NCI-H748 (cell line): Measurements from ENCODE around the gene OTOG.

Experiments
- DNase-seq: peaks from one replicate; lab custom pipeline; 2025; ENCODE audit not compliant: unreplicated experiment; lab: John Stamatoyannopoulos, UW

OTOG gene

DNA sequence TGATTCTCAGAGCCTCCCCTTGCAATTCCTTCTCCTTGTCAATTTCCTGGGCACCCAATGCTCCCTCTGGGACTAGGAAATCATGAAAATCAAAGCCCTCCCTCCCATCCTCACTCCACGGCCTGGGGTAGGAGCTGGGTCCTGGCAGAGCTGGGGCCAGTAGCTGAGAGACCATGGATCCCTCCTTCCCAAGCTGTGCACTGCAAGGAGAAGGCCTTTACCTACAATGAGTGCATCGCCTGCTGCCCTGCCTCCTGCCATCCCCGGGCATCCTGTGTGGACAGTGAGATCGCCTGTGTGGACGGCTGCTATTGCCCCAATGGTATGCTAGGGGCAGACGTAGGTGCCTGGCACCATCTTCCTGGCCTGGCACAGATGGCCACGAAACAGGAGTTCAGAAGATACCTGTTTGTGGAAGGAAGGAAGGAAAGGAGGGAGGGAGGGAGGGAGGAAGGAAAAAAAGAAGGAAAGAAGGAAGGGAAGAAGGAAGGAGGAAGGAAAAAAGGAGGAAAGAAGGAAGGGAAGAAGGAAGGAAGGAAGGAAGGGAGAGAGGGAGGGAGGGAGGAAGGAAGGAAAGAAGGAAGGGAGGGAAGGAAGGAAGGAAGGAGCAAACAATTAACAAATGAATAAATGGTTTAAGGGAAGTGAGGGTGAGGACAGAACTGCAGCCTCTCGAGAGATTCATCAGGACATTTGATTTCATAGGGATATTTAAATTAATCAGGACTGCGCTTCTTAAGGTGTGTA lies 12.5 kb downstream of the OTOG start:
- DNase-seq: no peak

DNA sequence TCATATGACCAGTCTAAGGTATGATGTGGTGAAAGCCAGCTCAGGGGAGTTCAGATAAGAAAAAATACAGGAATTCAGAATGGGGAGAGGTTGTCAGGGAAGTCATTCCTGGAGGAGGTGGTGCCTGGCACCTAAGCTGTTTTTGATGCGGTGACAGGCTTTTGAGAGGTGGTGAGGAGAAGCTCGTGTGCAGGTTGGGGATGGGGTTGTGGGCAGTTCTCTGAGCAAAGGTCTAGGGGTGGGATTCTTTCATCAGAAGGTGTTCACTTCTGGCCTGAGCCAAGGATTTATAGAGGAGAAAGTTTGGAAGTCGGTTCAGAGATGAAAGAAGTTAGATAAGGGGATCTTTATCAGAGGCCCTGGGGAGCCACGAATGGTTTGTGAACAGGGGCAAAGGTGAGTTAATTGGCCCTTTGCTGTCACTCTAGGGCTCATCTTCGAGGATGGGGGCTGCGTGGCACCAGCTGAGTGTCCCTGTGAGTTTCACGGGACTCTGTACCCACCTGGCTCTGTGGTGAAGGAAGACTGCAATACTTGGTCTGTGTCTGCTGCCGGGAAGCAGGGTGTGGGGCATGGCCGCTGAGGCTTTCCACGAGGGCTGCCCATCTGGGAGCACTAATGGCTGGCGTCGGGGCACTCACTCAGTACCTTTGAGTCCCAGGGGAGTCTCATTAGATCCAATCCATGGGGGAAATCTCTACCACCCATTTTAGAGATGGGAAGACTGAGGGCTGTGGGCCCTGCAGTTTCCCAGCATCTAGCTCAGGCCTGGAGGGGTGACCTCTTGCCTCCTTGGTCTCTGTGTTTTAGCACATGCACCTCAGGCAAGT lies 13.4 kb downstream of the OTOG start:
- no peak for DNase-seq

GRCh38 chr11:17561111-17561415 lies 14.0 kb downstream of the OTOG start:
- no peak for DNase-seq

- no peak for DNase-seq
Measured at GRCh38 chr11:17561526-17561925, 14.5 kb downstream of the OTOG start.

GRCh38 chr11:17563231-17563646 lies 16.2 kb downstream of the OTOG start:
- no peak for DNase-seq

DNA sequence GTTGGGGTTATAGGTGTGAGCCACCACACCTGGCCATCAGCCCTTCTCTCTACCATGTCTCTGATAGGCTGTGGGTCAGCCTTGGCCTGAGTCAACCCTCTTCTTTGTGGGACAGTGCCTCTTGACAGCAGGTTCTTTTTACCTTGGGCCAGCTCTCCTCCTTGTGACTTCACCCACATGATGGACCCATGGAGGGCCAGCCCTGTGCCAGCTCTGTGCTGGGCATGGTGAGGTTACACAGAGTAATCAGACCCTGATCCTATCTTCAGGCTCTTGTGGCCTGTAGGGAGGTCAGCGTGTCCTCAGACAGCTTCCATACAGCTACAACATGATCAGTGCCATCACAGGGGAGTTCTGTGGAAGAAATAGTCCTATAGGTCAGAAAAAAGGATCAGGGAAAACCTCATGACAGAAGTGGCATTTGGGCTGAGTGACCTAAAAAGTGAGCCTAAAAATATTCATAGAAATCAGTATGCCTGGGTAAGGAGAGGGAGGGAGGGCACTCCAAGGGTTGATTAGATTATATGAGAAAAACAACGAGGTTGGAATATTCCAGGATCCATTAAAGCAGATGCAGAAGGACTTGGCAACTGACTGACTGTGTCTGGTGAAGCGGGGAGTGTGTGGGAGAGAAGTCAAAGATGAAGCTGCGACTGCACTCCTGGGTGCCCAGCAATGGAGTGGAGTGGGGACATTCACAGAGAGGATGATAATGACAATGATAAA lies 17.1 kb downstream of the OTOG start:
- no peak for DNase-seq

DNA sequence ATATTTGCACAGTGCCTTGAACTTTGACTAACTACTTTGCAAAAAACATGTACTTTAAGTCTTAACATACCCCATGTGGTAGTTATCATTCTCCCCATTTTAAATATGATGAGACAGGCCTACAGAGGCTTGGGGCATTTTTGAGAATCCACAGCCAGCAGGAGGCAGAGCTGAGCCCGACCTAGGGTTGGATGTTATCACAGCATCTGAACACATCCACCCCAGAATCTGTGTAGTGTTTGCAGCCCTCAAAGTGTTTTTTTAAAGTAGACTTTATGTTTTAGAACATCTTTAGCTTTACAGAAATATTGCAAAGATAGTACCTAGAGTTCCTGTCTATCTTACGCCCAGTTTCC lies 17.6 kb downstream of the OTOG start:
- no peak for DNase-seq

DNA sequence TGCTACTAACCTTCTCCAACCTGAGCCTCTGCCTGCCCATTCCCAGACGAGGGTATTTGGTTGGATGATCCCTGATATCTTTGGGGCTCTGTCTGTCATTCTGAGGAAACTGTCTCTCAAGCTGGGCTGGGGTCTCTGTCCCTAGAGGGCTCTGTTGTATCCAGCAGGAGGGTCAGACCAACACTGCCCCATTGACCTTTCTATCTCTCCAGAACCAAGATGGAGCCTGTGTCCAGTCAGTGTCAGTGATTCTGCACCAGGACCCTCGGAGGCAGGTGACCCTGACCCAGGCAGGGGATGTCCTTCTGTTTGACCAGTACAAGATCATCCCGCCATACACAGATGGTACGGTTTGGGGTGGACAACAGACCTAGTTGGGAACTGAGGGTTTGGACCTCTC lies 21.9 kb downstream of the OTOG start:
- DNase-seq: no peak

DNA sequence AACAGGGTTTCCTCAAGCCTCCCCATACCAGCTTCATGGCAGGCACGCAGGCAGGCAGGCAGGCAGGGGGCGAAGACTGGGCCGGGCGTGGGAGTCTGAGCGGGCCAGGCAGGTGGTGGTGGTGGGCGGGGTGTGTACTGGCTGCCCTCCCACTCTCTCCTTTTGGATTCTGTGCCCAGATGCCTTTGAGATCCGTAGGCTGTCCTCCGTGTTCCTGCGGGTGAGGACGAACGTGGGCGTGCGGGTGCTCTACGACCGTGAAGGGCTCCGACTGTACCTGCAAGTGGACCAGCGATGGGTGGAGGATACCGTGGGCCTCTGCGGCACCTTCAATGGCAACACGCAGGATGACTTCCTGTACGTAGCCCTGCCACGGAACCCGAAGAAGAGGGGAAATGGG lies 23.0 kb downstream of the OTOG start:
- no peak for DNase-seq

- no peak for DNase-seq
Measured at GRCh38 chr11:17571431-17572358, 24.6 kb downstream of the OTOG start.

- no peak for DNase-seq
Measured at GRCh38 chr11:17572359-17572690, 25.3 kb downstream of the OTOG start.

DNA sequence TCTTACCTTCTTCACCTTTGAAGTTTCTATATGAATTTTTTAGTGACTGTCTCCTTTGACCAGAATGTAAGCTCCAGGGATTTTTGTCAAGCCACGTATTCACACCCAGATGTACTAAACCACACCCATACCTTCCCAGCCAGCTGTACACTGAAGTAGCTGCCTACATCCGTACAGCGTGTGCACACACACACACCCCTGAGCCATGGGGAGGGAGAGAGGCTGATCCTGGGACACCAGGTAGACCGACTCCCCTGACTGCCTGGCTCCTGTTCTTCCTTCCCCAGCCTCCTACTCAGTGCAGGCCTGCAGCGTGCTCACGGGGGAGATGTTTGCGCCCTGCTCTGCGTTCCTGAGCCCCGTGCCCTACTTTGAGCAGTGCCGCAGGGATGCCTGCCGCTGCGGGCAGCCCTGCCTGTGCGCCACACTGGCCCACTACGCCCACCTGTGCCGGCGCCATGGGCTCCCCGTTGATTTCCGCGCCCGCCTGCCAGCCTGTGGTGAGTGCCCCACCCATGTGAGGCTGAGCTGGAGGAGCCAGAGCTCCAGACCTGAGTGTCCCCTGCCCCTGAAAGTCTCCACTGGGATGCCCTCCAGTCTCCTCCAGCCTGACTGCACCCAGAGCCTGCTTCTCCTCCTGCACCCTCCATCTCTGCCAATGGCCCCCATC lies 25.9 kb downstream of the OTOG start:
- DNase-seq: no peak

GRCh38 chr11:17573526-17573925 lies 26.5 kb downstream of the OTOG start:
- no peak for DNase-seq

- DNase-seq: no peak
Measured at GRCh38 chr11:17574141-17575091, 27.4 kb downstream of the OTOG start.

DNA sequence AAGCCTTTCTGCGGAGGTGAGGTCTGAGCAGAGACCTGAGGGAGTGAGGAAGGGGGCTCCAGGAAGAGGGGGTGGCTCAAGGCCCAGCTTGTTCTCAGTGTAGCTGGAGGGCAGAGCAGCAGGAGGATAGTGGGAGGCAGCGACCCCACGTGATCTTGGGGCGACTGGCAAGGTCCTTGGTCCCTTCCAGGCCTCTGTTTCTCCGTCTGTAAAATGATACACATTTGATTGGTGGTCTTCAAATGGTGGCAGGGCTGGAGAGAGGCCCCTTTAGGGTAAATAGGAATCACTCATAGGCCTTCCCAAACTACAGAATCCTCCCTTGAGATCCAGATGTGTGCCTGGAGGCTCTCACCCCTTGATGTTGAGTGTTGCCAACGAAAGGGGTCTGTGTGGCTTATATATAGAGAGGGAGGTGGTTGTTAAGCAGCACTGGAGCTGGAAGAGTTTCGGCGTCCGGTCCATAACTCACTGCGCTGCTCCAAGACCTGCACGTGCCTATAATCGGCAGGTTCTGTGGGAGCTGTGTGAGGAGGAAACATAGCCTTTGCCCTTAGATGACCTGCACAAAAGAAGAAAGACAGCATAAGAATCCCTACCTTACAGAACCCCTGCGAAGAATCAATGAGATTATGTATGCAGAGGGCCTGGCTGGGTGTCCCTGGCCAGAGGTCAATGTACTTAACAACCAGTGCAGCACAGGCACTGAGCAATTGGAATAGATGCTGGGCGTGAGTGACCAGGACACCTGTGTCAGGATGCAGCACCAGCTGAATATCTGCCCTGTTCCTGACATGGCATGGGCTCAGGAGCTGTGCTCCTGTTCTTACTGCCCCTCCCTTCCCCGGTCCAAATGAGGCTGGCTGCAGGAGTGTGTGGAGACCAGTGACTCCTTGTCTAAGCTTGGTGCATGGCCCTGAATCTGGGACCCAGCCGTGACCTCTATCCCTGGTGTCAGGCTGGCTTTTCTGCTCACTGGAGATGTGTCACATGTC lies 28.7 kb downstream of the OTOG start:
- no peak for DNase-seq

GRCh38 chr11:17578296-17578695 lies 31.2 kb downstream of the OTOG start:
- DNase-seq: no peak

- no peak for DNase-seq
Measured at GRCh38 chr11:17578958-17579357, 31.9 kb downstream of the OTOG start.

- no peak for DNase-seq
Measured at GRCh38 chr11:17579451-17579850, 32.4 kb downstream of the OTOG start.
